ENCODE measurements around the gene PEX16.

DNA sequence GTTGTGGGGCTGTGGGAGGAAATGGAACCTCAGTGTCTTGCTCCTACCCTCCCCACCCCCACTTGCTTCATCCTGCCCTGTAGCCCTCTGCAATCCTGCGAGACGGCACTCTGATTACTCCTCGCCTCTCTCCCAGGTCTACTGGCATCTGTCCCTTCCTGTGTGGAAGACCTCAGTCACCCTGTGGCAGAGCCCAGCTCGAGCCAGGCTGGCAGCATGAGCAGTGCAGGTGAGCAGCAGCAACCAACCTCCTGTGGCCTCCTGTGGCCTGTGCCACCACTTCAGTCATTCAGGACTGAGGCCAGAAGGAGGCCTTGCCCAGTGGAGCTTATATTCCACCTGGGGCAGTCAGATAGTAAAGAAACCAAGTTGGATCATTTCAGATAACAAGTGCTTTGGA lies 47.0 kb downstream of the PEX16 start:
- TF ChIP-seq, protein P1, sequence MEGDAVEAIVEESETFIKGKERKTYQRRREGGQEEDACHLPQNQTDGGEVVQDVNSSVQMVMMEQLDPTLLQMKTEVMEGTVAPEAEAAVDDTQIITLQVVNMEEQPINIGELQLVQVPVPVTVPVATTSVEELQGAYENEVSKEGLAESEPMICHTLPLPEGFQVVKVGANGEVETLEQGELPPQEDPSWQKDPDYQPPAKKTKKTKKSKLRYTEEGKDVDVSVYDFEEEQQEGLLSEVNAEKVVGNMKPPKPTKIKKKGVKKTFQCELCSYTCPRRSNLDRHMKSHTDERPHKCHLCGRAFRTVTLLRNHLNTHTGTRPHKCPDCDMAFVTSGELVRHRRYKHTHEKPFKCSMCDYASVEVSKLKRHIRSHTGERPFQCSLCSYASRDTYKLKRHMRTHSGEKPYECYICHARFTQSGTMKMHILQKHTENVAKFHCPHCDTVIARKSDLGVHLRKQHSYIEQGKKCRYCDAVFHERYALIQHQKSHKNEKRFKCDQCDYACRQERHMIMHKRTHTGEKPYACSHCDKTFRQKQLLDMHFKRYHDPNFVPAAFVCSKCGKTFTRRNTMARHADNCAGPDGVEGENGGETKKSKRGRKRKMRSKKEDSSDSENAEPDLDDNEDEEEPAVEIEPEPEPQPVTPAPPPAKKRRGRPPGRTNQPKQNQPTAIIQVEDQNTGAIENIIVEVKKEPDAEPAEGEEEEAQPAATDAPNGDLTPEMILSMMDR (IDR thresholded peaks at IDR 0.05 in 8 of 11, conservative IDR thresholded peaks at IDR 0.05 in 3 of 11) = no peak
- TF ChIP-seq POLR2A (IDR thresholded peaks at IDR 0.05) = no peak

Measured in spleen (tissue), 7 donors.